CD14-positive monocyte (primary cell): Measurements from ENCODE around the gene LDLRAD4. TPM values are rescaled to one million over a fixed set of nuclear protein-coding genes. Genes with fewer than 3 reads are reported as not detected.

ENCODE experiments used
- DNase-seq, 3 donors: peaks; one replicate each; pipeline ENCODE4 v3.0.0-alpha.2; 2011 to 2022
- H2AFZ ChIP-seq: 2 replicates; pipeline ENCODE4 v1.6.0; 2012; ENCODE audit warnings: mild to moderate bottlenecking, low read depth, low read length, inconsistent platforms; ENCODE audit not compliant: insufficient read depth, poor library complexity, severe bottlenecking
- H3K27ac ChIP-seq, 2 donors: 1 replicate in 1 of 2; 2 replicates in 1 of 2; pipeline ENCODE4 v1.5.1; 2012 to 2013; ENCODE audit warnings: low read length in 2 of 2, control low read depth in 1 of 2, inconsistent platforms in 1 of 2, low read depth in 1 of 2, mild to moderate bottlenecking in 1 of 2
- H3K27me3 ChIP-seq, 2 donors: one replicate each; pipeline versions ENCODE4 v1.6.0 to v1.6.1; 2011 to 2013; ENCODE audit warnings: low read length in 2 of 2; ENCODE audit not compliant: control insufficient read depth in 2 of 2, insufficient read depth in 2 of 2
- H3K36me3 ChIP-seq, 2 donors: replicated peaks in 1 of 2; 1 replicate in 1 of 2; 2 replicates in 1 of 2; pipeline versions ENCODE4 v1.5.1 to v1.6.1; 2012 to 2013; ENCODE audit warnings: low read length in 2 of 2, control low read depth in 1 of 2, inconsistent platforms in 1 of 2, mild to moderate bottlenecking in 1 of 2; ENCODE audit not compliant: insufficient read depth in 2 of 2, control insufficient read depth in 1 of 2
- H3K4me1 ChIP-seq, 2 donors: 1 replicate in 1 of 2; 2 replicates in 1 of 2; pipeline versions ENCODE4 v1.5.1 to v1.6.1; 2012 to 2013; ENCODE audit warnings: low read length in 2 of 2, control low read depth in 1 of 2, inconsistent platforms in 1 of 2, mild to moderate bottlenecking in 1 of 2, moderate library complexity in 1 of 2; ENCODE audit not compliant: insufficient read depth in 2 of 2, control insufficient read depth in 1 of 2
- H3K4me2 ChIP-seq: replicated peaks from 2 replicates; pipeline ENCODE3; 2012; ENCODE audit warnings: low read length, moderate library complexity, mild to moderate bottlenecking; ENCODE audit not compliant: poor library complexity, severe bottlenecking; ENCODE audit errors: extremely low read depth
- H3K4me3 ChIP-seq, 3 experiments: fragments of 200-600 bp in 1 of 3; sonication (generic) in 1 of 3; replicated peaks in 1 of 3; 1 replicate in 2 of 3; 2 replicates in 1 of 3; pipeline ENCODE4 v1.5.1; 2011 to 2013; ENCODE audit warnings: low read length in 3 of 3, mild to moderate bottlenecking in 3 of 3, control low read depth in 2 of 3, low read depth in 2 of 3, inconsistent platforms in 1 of 3, moderate library complexity in 1 of 3
- H3K79me2 ChIP-seq: 2 replicates; pipeline ENCODE4 v1.6.0; 2012; ENCODE audit warnings: mild to moderate bottlenecking, control low read depth, inconsistent platforms, low read length, moderate library complexity; ENCODE audit not compliant: insufficient read depth
- H3K9ac ChIP-seq: 2 replicates; pipeline ENCODE4 v1.6.0; 2017; ENCODE audit warnings: low read length, mild to moderate bottlenecking; ENCODE audit not compliant: insufficient read depth, poor library complexity, severe bottlenecking
- H3K9me3 ChIP-seq, 2 donors: replicated peaks in 1 of 2; 1 replicate in 1 of 2; 2 replicates in 1 of 2; pipeline versions ENCODE4 v1.5.1 to v1.6.1; 2012 to 2013; ENCODE audit warnings: low read length in 2 of 2, control low read depth in 1 of 2; ENCODE audit not compliant: control insufficient read depth in 1 of 2, insufficient read depth in 1 of 2
- H4K20me1 ChIP-seq: 2 replicates; pipeline ENCODE4 v1.6.0; 2012; ENCODE audit warnings: mild to moderate bottlenecking, low read length, control low read depth, moderate library complexity; ENCODE audit not compliant: insufficient read depth
- H3K27ac Mint-ChIP-seq, 7 donors: one replicate each; pipeline ENCODE4 v1.8.0; 2020; ENCODE audit warnings: mild to moderate bottlenecking in 7 of 7, mixed read lengths in 7 of 7, moderate library complexity in 6 of 7, inconsistent platforms in 2 of 7
- H3K27me3 Mint-ChIP-seq, 3 donors: one replicate each; pipeline ENCODE4 v1.8.0; 2021 to 2022; ENCODE audit warnings: low read depth in 3 of 3, mild to moderate bottlenecking in 3 of 3, mixed read lengths in 3 of 3, moderate library complexity in 3 of 3, inconsistent platforms in 1 of 3
- H3K36me3 Mint-ChIP-seq, 2 donors: one replicate each; pipeline ENCODE4 v1.8.0; 2020; ENCODE audit warnings: mixed read lengths in 2 of 2, inconsistent platforms in 1 of 2, mild to moderate bottlenecking in 1 of 2
- H3K4me1 Mint-ChIP-seq: one replicate; pipeline ENCODE4 v1.8.0; 2020; ENCODE audit warnings: mild to moderate bottlenecking, mixed read lengths
- H3K4me3 Mint-ChIP-seq, 2 donors: one replicate each; pipeline ENCODE4 v1.8.0; 2020; ENCODE audit warnings: mild to moderate bottlenecking in 2 of 2, mixed read lengths in 2 of 2, moderate library complexity in 1 of 2
- H3K9me3 Mint-ChIP-seq, 7 donors: one replicate each; pipeline ENCODE4 v1.8.0; 2020 to 2022; ENCODE audit warnings: mixed read lengths in 7 of 7, mild to moderate bottlenecking in 6 of 7, moderate library complexity in 6 of 7, inconsistent platforms in 2 of 7
- WGBS: methylation state at CpG from one replicate; pipeline ENCODE4 v1.1.5; 2013; ENCODE audit warnings: missing lambda C conversion rate; ENCODE audit not compliant: insufficient coverage; 5-methylcytosine and 5-hydroxymethylcytosine counted together
- intact Hi-C, 2 donors: fragments of 100-400 bp; cut with micrococcal nuclease; formaldehyde crosslinking; loops; one replicate each; pipeline versions ENCODE4 v1.15.0 to v1.15.1; 2023
- polyA plus RNA-seq, 3 donors: library from polyadenylated mRNA; depleted of rRNA in 1 of 3; unstranded in 2 of 3; stranded (reverse) in 1 of 3; fragments of 300-500 nt in 2 of 3; fragments of >200 nt in 1 of 3; fragmentation: Illumina TruSeq in 2 of 3; gene quantifications; 1 replicate in 2 of 3; 2 replicates in 1 of 3; pipeline ENCODE4 v1.2.3, GENCODE V29; 2012 to 2021
- TF ChIP-seq, protein P1 (sequence below): fragments of 200-600 bp; IDR thresholded peaks from one replicate; pipeline ENCODE4 v1.8.0; 2022; ENCODE audit warnings: antibody characterized with exemption, mild to moderate bottlenecking

The LDLRAD4 gene
- polyA plus RNA-seq, 3 donors: 13.5 to 15.4 (median 13.8) TPM

DNA sequence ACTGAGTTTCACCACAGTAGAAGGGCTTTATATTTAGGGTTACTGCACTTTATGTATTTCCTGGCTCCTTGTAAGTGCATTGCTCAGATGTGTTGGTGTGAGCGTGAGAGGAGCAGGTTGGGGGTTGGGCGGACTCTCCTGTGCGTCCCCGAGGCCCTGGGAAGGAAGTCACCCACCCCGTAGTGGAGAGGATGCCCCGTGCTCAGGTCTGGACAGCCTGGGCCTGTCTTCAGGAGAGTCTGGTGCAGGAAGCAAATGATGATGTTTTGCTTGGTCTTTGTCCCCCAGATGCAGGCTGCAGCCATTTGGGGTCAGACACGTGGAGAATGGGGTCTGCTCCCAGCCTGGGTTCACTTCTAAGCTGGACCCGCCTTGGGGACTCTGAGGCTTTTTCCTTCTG lies 182.8 kb downstream of the LDLRAD4 start:
- Histone ChIP-seq H3K9me3 (no peaks in the 10 kb centered on the region), H3K36me3 (no peaks in the 10 kb centered on the region), H3K4me2 (no peak overlapping the region), H3K4me1 (no peaks in the 10 kb centered on the region), H2AFZ (no peak overlapping the region), H3K27me3 (no peaks in the 10 kb centered on the region), H4K20me1 (peaks cover 4% of the 10 kb centered on the region), H3K9ac (no peak overlapping the region), H3K27ac (no peak overlapping the region), H3K4me3 (no peak overlapping the region), H3K79me2 (no peaks in the 10 kb centered on the region)
- DNase-seq: no peak
- H3K9me3 Mint-ChIP-seq: no peaks in the 10 kb centered on the region
- TF ChIP-seq, protein P1, sequence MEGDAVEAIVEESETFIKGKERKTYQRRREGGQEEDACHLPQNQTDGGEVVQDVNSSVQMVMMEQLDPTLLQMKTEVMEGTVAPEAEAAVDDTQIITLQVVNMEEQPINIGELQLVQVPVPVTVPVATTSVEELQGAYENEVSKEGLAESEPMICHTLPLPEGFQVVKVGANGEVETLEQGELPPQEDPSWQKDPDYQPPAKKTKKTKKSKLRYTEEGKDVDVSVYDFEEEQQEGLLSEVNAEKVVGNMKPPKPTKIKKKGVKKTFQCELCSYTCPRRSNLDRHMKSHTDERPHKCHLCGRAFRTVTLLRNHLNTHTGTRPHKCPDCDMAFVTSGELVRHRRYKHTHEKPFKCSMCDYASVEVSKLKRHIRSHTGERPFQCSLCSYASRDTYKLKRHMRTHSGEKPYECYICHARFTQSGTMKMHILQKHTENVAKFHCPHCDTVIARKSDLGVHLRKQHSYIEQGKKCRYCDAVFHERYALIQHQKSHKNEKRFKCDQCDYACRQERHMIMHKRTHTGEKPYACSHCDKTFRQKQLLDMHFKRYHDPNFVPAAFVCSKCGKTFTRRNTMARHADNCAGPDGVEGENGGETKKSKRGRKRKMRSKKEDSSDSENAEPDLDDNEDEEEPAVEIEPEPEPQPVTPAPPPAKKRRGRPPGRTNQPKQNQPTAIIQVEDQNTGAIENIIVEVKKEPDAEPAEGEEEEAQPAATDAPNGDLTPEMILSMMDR: no peak
- 88% methylated on average over 8 of the region's 8 CpGs for WGBS
- H3K27me3 Mint-ChIP-seq: peaks cover 0 to 1% (median 0%) of the 10 kb centered on the region in 3 donors
- no peak overlapping the region for H3K4me3 Mint-ChIP-seq
- no peaks in the 10 kb centered on the region for H3K4me1 Mint-ChIP-seq
- no peak overlapping the region for H3K27ac Mint-ChIP-seq
- intact Hi-C loops: no loop called here
- no peaks in the 10 kb centered on the region for H3K36me3 Mint-ChIP-seq

DNA sequence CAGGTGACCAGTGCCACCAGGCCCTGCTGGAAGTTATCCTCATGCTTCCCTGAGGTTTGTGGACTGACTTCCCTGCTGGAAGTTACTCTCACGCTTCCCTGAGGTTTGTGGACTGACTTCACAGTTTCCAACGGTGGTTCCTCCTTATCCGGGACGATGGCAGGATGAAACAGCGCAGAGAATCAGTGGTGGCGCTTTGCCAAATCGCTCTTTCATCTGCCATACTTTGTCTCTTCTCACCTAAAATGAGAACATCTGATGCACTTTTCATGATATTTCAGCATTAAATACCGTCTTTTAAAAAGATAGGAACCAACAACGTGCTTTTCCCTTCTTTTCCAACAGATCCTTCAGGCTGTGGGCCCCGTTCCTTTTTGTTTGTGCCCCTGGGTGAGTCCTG lies 183.3 kb downstream of the LDLRAD4 start:
- Mint-ChIP-seq H3K9me3 (no peaks in the 10 kb centered on the region), H3K4me3 (no peak overlapping the region), H3K36me3 (no peaks in the 10 kb centered on the region), H3K27ac (no peak overlapping the region), H3K4me1 (no peaks in the 10 kb centered on the region), H3K27me3 (peaks cover 0 to 1% (median 0%) of the 10 kb centered on the region in 3 donors)
- TF ChIP-seq, protein P1: no peak
- Histone ChIP-seq H2AFZ (no peak overlapping the region), H3K4me2 (no peak overlapping the region), H4K20me1 (peaks cover 4% of the 10 kb centered on the region), H3K9me3 (no peaks in the 10 kb centered on the region), H3K27me3 (no peaks in the 10 kb centered on the region), H3K79me2 (no peaks in the 10 kb centered on the region), H3K4me1 (no peaks in the 10 kb centered on the region), H3K27ac (no peak overlapping the region), H3K4me3 (no peak overlapping the region), H3K9ac (no peak overlapping the region), H3K36me3 (no peaks in the 10 kb centered on the region)
- WGBS: 89% methylated on average over 10 of the region's 10 CpGs
- DNase-seq: no peak
- intact Hi-C loops: no loop called here
